Heart right ventricle (tissue), 16 donors: Measurements from ENCODE around the gene SH2D3A. TPM values are rescaled to one million over a fixed set of nuclear protein-coding genes. Genes with fewer than 3 reads are reported as not detected.

Experiments
- ATAC-seq, 8 donors: fragments of 200-7000 bp; cut with Tn5 transposase; one replicate each; pipeline ENCODE4 v1.9.1; 2020; ENCODE audit warnings: mild to moderate bottlenecking in 8 of 8, moderate library complexity in 8 of 8, moderate number of reproducible peaks in 1 of 8
- DNase-seq, 2 donors: peaks; one replicate each; pipeline ENCODE4 v3.0.0-alpha.2; 2020
- H3K27ac ChIP-seq, 10 donors: fragments of 200-600 bp; sonication (generic) in 2 of 10; one replicate each; pipeline versions ENCODE4 v1.5.0 to v1.8.0; 2020 to 2022; ENCODE audit warnings: mild to moderate bottlenecking in 3 of 10
- H3K27me3 ChIP-seq, 7 donors: fragments of 200-600 bp; one replicate each; pipeline ENCODE4 v1.8.0; 2021 to 2022; ENCODE audit warnings: mild to moderate bottlenecking in 2 of 7
- H3K36me3 ChIP-seq, 9 donors: fragments of 200-600 bp; sonication (generic) in 1 of 9; one replicate each; pipeline versions ENCODE4 v1.5.0 to v1.8.0; 2020 to 2022; ENCODE audit warnings: mild to moderate bottlenecking in 2 of 9
- H3K4me1 ChIP-seq, 9 donors: fragments of 200-600 bp; sonication (generic) in 1 of 9; one replicate each; pipeline versions ENCODE4 v1.5.0 to v1.8.0; 2020 to 2022; ENCODE audit warnings: mild to moderate bottlenecking in 4 of 9
- H3K4me3 ChIP-seq, 10 donors: fragments of 200-600 bp; sonication (generic) in 2 of 10; one replicate each; pipeline versions ENCODE4 v1.5.0 to v1.8.0; 2020 to 2022; ENCODE audit warnings: mild to moderate bottlenecking in 7 of 10, moderate library complexity in 2 of 10
- H3K9me3 ChIP-seq, 11 donors: fragments of 200-600 bp in 10 of 11; sonication (generic) in 2 of 11; one replicate each; pipeline versions ENCODE4 v1.5.0 to v1.8.0; 2013 to 2022; ENCODE audit warnings: mild to moderate bottlenecking in 2 of 11, control low read depth in 1 of 11, moderate library complexity in 1 of 11
- WGBS, 2 donors: extraction: QIAGEN DNeasy Blood & Tissue Kit; methylation state at CpG; one replicate each; pipeline ENCODE4 v1.1.7; 2013; ENCODE audit warnings: inconsistent platforms in 1 of 2; 5-methylcytosine and 5-hydroxymethylcytosine counted together
- intact Hi-C, 10 donors: fragments of 100-400 bp; cut with DNase I; formaldehyde crosslinking; loops; one replicate each; pipeline versions ENCODE4 v1.11.1 to v1.14.2; 2022
- polyA plus RNA-seq, 2 donors: library from polyadenylated mRNA; stranded (reverse); fragments of 200-250 nt; gene quantifications; one replicate each; pipeline ENCODE4 v1.2.3, GENCODE V29; 2013
- total RNA-seq, 10 donors: library from RNA; stranded (reverse); fragmentation: NEBNext Ultra II Directional in 3 of 10; extraction: Animal tissue kit (Norgen Biotek cat#: 25700) in 3 of 10; gene quantifications; one replicate each; pipeline versions ENCODE4 v1.2.1 to v1.2.4, GENCODE V29; 2021 to 2023
- TF ChIP-seq, protein P1 (sequence below), 9 donors: fragments of 200-600 bp; sonication (generic) in 2 of 9; IDR thresholded peaks; one replicate each; pipeline versions ENCODE4 v1.5.0 to v1.8.0; 2021 to 2022; ENCODE audit warnings: antibody characterized with exemption in 9 of 9, mild to moderate bottlenecking in 5 of 9, moderate library complexity in 1 of 9
- donor health status: Arrhythmogenic right ventricular cardiomyopathy.
- donor health status: ischemic (EF 13 %, LVEDD 7.1; RV severe dilation, severe dysfunction).
- donor health status: healthy with polysubstance abuse.
- donor health status: DM: no; HTN: yes; CAD: no.
- donor health status: DM: no; HTN: no; CAD: no.
- donor health status: ischemic (EF 25% LVEDD 6.9; RV normal size, moderate dysfunction).
- donor health status: ischemic (EF 25% LVEDD 5.7; RV mildly dilated, moderate dysfunction).
- donor health status: healthy.
- donor health status: DM: yes; HTN: yes; CAD: no.
- donor health status: Ischemic cardiomyopathy.
- donor health status: ischemic (EF 35%, LVEDD 5.7; RV mildly dilated, moderate dysfunction).
- donor health status: nonischemic (EF 11% LVEDD 7.7; RV severe dilation, severe dysfunction).
- donor health status: DM: yes; HTN: yes; CAD: no.
- donor health status: PGD.
- donor health status: ischemic (EF 29% LVEDD 5.4; RV normal size, mild dysfunction).
- donor health status: nonischemic (EF 23%, LVEDD 6.1; RV moderate dilation, normal function).

The SH2D3A gene
- total and polyA plus RNA-seq, 12 donors, result 0.16 to 0.79 (median 0.36) TPM; not detected in 5

DNA sequence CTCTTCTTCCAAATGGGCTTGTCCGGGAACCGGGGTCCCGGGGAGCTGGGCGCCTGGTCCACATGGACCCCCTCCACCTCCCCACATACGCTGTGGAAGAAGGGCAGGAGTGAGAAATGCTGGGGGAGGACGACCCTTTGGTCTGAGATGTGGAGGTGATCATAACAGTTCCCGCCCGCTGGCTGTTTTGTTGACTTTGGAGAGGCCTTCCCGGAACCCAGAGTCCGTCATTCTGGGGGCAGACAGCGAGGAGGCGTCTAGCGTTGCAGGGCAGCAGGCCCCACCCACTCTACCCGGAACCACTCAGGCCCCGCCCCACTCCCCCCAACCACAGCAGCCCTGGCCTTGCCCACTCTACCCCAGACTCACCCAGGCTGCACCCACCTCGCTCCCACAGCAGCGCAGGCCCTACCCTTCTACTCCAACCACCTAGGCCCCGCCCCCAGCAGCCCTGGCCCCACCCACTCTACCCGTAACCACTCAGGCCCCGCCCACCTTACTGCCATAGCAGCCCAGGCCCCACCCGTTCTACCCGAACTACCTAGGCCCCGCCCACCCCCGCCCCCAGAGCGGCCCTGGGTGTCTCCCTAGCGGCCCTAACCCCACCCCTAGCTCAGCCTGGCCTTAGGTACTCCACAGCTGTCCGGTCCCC, 37.0 kb downstream of the SH2D3A start:
- no peak overlapping the region for H3K27ac ChIP-seq
- peaks cover 0 to 11% (median 0%) of the 10 kb centered on the region in 7 donors for H3K27me3 ChIP-seq
- TF ChIP-seq, protein P1, sequence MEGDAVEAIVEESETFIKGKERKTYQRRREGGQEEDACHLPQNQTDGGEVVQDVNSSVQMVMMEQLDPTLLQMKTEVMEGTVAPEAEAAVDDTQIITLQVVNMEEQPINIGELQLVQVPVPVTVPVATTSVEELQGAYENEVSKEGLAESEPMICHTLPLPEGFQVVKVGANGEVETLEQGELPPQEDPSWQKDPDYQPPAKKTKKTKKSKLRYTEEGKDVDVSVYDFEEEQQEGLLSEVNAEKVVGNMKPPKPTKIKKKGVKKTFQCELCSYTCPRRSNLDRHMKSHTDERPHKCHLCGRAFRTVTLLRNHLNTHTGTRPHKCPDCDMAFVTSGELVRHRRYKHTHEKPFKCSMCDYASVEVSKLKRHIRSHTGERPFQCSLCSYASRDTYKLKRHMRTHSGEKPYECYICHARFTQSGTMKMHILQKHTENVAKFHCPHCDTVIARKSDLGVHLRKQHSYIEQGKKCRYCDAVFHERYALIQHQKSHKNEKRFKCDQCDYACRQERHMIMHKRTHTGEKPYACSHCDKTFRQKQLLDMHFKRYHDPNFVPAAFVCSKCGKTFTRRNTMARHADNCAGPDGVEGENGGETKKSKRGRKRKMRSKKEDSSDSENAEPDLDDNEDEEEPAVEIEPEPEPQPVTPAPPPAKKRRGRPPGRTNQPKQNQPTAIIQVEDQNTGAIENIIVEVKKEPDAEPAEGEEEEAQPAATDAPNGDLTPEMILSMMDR (IDR thresholded peaks at IDR 0.05), result no peak
- peak in 6 of 8 donors; percentile 26 to 48 (median 32) for ATAC-seq
- no peaks in the 10 kb centered on the region for H3K9me3 ChIP-seq
- intact Hi-C loops, result loop anchor here in 5 of 10 donors (1.0 to 10.0 kb wide), 6 partner anchors 29 to 665 kb away; partner anchors contain the start of genes ALKBH7 (in 1 of the 5), PSPN (in 1 of the 5) and ZNF557 (in 1 of the 5)
- H3K4me1 ChIP-seq, result peaks cover 0 to 24% (median 0%) of the 10 kb centered on the region in 9 donors
- H3K4me3 ChIP-seq, result no peak overlapping the region
- WGBS, 2 donors, result 71 to 81% methylated on average over 21 to 27 of the region's 27 CpGs
- DNase-seq, result no peak
- H3K36me3 ChIP-seq, result peaks cover 0 to 43% (median 9%) of the 10 kb centered on the region in 9 donors

DNA sequence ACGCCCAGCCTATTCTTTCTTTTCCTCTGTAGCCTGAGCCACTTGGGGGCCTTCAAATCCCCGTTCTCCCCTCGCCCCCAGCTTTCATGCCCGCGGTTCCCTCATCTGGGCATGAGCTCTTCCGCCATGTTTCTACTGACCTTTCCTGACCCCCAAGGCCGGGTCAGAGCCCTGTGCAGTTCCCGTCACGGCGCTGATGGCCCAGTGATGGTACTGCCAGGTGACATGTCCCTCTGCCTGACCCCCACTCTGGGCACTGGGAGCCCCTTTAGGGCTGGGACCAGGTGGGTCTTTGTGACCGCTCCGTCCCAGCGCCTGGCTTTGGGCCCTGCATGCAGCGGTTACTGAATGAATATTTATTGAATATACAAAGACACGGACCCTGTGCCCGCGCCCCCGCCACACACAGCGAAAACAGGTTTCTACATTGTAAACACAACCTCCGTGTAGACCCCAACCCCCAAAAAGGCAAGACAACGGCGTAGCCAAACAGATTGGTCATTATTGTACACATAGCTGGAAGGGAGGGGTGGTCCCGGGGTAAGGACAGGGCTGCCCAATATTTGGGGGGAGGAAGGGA, 37.6 kb downstream of the SH2D3A start:
- H3K27ac ChIP-seq, result no peak overlapping the region
- intact Hi-C loops, result loop anchor here in 5 of 10 donors (1.0 to 10.0 kb wide), 6 partner anchors 30 to 665 kb away; partner anchors contain the start of genes ALKBH7 (in 1 of the 5), PSPN (in 1 of the 5) and ZNF557 (in 1 of the 5)

DNA sequence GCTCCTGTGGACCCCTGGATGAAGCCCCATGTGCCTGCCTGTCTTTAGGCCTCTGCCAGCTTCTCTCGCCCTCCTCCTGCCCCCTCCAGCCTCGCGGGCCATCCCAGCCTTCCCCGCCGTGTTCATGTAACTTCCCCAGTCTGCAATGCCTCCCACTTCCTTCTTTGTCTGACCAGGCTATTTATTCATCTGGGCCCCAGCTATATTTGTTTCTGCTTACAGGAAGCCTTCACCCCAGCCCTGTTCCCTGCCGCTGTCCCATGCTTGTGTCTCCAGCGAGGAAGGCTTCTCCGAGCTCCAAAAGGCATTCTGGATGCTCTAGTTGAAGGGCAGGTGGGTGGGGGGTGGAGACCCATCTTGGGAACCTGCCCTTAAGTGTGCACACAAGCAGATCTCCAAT, 38.9 kb downstream of the SH2D3A start:
- peak overlapping the region in 1 of 10 donors; percentile 66 for H3K27ac ChIP-seq
- intact Hi-C loops, result no loop called here

More for the DNA sequence above, 37.6 kb downstream of the SH2D3A start:
- Histone ChIP-seq H3K27me3 (peaks cover 0 to 11% (median 0%) of the 10 kb centered on the region in 7 donors), H3K36me3 (peaks cover 0 to 37% (median 9%) of the 10 kb centered on the region in 9 donors), H3K9me3 (no peaks in the 10 kb centered on the region), H3K4me1 (peaks cover 0 to 27% (median 0%) of the 10 kb centered on the region in 9 donors), H3K4me3 (no peak overlapping the region)
- no peak for ATAC-seq
- TF ChIP-seq, protein P1 (IDR thresholded peaks at IDR 0.05), result no peak
- WGBS, 2 donors, result 95 to 96% methylated on average over 23 of the region's 23 CpGs
- DNase-seq, result no peak

More for the DNA sequence above, 38.9 kb downstream of the SH2D3A start:
- TF ChIP-seq, protein P1 (IDR thresholded peaks at IDR 0.05), result no peak
- Histone ChIP-seq H3K9me3 (no peaks in the 10 kb centered on the region), H3K27me3 (peaks cover 0 to 11% (median 0%) of the 10 kb centered on the region in 7 donors), H3K4me1 (peaks cover 0 to 39% (median 0%) of the 10 kb centered on the region in 9 donors), H3K36me3 (peaks cover 0 to 26% (median 9%) of the 10 kb centered on the region in 9 donors), H3K4me3 (no peak overlapping the region)
- peak in 6 of 8 donors; percentile 13 to 49 (median 38) for ATAC-seq
- 30% methylated on average over 8 of the region's 8 CpGs for WGBS, 2 donors
- no peak for DNase-seq
